GM21360 (cell line): ENCODE results near the gene ZP3.
"Not testable (repeated sequence)": the region's sequence is repeated elsewhere in the genome, so short reads cannot be mapped to it uniquely, and the experiment has no call there.

Experiments
- ATAC-seq: cut with Tn5 transposase; IDR thresholded peaks from one replicate; pipeline ENCODE4 v1.9.1; 2021; ENCODE audit warnings: mild to moderate bottlenecking, moderate library complexity; ENCODE audit not compliant: unreplicated experiment

The ZP3 gene

GRCh38 chr7:76439120-76439888 lies 14.6 kb downstream of the ZP3 start:
- ATAC-seq = not testable (repeated sequence)

DNA sequence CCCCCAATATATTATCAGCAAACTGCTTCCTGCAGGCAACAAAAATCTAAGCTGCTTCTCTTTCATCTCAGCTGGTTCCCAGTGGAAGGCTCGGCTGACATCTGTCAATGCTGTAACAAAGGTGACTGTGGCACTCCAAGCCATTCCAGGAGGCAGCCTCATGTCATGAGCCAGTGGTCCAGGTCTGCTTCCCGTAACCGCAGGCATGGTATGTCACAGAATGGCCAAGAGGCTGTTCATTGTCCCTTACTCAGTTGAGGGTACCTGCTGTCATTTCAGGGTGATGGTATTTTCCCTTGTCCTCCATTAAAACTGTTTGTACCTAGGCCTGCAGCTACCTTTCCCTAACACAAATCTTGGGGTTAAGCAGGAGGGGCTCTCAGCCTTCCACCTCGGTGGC lies 15.7 kb downstream of the ZP3 start:
- ATAC-seq = not testable (repeated sequence)

GRCh38 chr7:76441792-76442191 lies 17.0 kb downstream of the ZP3 start:
- ATAC-seq = not testable (repeated sequence)

DNA sequence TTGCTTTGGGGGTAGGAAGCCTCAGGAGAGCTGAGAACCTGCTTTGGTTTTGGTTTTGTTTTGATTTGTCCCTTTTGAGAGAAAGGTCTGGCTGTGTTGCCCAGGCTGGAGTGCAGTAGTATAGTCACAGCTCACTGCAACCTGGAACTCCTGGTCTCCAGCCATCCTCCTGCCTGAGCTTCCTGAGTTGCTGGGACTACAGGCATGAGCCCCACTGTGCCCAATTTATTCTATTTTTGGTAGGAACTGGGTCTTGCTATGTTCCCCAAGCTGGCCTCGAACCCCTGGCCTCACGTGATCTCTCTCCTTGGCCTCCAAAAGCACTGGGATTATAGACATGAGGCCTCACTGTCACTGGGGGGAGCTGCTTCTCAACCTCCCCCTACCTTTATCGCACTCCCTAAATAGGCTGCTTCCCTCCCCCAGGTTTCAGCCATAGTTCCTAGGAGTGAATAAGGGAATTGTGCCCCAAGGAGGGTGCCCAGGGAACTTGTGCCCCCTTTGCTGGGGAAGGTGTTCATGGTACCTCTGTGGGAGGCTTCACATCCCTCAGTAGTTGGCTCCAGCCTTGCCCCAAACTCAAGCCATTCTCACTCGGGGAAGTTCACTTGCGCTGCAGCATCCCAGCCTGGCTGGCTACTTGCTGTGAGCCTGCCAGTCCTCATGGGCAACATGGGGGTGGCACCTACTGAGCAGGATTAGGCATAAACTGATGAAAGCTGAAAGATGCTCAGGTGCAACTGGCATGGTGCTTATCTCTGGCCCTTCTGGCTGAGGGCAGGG lies 18.1 kb downstream of the ZP3 start:
- ATAC-seq = not testable (repeated sequence)

DNA sequence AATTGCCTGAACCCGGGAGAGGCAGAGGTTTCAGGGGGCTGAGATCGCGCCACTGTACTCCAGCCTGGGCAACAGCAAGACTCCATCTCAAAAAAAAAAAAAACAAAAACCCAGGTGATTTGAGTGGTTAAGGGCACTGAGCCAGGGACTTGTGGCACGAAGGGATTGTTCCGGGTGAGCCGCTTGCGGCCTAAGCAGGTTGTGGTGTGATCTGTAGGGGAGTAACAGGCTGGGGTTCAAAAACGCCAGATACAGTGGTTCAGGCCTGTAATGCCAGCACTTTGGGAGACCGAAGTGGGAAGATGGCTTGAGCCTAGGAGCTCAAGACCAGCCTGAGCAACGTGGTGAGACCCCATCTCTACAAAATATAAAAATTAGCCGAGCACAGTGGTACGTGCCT lies 19.1 kb downstream of the ZP3 start:
- ATAC-seq = not testable (repeated sequence)

DNA sequence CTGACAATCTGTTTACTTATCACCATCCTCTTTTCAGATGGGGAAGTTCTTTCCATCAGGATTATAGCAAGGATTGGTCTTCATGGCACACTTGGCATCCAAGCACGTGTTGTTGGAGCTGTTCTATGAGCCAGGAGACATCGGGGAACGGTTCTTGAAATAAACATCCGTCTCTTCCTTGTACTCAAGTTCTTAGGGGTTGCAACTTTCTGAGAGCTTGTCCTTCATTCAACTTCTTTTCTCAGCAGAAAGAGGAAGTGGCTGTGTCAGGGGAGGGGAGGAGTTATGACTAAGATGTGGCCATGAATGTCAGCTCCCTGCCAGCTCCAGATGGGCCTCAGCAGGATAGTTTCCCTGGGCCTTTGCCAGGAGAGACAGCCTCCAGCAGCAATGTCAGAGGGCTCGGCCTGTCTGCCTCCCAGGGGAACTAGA lies 20.8 kb downstream of the ZP3 start:
- ATAC-seq = not testable (repeated sequence)

DNA sequence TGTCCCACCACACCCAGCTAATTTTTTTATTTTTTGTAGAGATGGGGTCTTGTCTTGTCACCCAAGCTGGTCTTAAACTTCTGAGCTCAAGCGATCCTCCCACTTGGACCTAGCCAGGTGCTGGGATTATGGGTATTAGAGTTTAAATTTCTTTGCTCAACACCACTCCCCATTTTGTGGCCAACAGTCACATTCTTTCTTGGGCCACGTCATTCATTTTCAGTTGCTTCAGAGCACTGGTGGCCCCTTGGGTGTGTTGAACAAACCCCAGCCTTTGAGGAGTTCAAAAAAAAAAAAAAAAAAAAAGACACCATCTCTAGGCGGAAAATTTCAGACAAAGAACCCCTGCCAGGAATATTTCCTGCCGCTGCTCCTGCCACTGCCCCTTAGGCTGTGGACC lies 32.3 kb downstream of the ZP3 start:
- not testable (repeated sequence) for ATAC-seq

- ATAC-seq = not testable (repeated sequence)
Observed at GRCh38 chr7:76458504-76458903, 33.8 kb downstream of the ZP3 start.

DNA sequence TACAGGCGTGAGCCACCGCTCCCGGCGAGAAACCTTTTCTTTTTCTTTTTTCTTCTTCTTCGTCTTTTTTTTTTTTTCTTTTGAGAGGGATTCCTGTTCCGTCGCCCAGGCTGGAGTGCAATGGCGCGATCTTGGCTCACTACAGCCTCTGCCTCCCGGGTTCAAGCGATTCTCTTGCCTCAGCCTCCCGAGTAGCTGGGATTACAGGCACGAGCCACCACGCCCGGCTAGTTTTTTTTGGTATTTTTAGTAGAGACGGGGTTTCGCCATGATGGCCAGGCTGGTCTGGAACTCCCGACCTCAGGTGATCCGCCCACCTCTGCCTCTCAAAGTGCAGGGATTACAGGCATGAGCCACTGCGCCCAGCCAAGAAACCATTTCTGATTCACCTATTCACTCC lies 36.0 kb downstream of the ZP3 start:
- ATAC-seq = not testable (repeated sequence)

DNA sequence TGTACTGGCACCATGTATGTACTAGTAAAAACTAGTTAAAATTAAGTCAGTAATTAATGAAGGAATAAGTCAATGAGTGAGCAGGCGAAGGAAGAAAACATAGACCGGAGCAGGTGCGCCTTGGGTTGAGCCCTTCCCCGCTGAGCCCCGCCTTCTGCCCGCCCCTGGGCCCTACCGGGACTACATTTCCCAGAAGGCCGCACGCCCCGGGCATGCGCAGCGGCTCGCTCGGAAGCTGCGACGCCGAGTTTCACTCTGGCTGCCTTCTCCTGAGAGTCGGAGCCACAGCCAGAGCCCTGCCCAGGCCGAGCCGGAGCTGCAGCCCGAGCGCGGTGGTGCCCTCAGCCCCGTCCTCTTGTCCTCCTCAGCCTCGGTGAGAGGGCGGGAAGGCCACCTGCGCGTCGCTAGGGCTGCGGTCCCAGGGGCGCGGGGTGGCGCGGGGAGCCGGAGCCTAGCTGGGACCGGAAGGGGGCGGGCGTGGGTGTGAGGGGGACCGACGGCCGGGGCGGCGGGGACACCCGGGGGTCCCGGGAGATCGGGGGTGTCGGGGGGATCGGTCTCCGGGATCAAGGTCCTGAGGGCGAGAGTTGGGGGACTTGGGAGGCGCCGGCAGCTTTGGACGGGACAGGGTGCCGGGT lies 36.8 kb downstream of the ZP3 start, which contains the start of gene DTX2:
Gene DTX2 (plus strand): TSS at position 246 of the 638 bp plus-strand sequence. CDS start 18,801 bp downstream, outside the sequence.
- ATAC-seq = peak; percentile 94

DNA sequence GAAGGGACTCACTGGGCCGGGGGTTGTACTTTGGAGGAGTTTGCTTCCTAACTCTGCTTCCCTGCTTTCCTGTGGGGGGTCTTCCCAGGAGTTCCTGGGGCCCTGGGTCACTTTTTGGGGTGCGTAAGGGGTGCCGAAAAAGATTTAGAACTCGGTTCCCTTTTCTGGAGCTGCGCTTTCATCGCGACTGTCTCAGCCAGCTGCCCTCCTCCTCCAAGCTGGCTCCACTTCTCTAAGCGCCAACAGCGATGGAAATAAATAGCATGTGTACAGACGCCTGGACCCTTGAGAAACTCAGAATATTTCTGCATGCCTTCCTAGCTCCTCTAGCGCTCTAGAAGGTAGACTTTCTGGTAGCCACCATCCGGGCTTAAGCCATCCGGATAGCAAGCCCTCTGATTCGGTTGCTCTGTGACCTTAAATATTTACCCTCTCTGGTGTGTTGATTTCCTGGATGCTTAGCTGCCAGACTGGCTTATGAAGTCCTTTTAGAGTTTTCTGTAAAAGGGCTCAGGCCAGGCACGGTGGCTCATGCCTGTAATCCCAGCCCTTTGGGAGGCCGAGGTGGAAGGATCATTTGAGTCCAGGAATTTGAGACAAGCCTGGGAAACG lies 37.6 kb downstream of the ZP3 start:
- ATAC-seq = not testable (repeated sequence)

GRCh38 chr7:76464959-76465358 lies 40.2 kb downstream of the ZP3 start:
- not testable (repeated sequence) for ATAC-seq

GRCh38 chr7:76465950-76466349 lies 41.2 kb downstream of the ZP3 start:
- ATAC-seq = not testable (repeated sequence)

DNA sequence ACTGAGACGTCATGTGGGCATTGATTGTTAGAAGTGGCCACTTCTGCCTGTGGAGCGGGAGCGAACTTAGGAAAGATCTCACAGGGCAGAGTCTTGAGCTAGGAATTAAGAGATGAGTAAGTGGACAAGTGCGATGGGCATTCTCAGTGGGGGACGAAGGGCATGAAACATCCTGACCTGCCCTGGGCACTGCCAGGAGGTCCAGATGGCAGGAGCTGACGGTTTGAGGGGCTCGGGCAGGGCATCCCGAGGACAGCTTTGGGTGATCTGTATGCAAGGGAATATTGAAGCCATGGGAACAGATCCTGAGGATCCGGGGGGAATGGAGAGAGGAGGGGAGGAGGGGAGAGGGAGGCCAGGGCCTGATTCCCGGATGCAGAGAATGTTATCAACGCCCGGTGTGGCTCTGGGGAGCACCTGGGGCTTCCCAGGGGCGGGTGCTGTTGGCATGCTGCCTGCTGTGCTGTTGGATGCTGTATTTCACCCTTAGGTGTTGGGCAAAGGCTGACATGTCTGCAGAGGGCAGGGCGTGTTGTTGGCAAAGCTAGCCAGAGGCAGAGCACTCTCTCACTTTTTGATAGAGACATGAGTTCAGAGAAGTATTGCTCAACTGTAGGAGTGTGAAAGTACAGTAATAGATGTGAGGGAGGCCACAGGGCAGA lies 43.1 kb downstream of the ZP3 start:
- not testable (repeated sequence) for ATAC-seq

- ATAC-seq = not testable (repeated sequence)
Observed at GRCh38 chr7:76471556-76472221, 46.9 kb downstream of the ZP3 start.

GRCh38 chr7:76473097-76473496 lies 48.3 kb downstream of the ZP3 start:
- ATAC-seq = not testable (repeated sequence)

DNA sequence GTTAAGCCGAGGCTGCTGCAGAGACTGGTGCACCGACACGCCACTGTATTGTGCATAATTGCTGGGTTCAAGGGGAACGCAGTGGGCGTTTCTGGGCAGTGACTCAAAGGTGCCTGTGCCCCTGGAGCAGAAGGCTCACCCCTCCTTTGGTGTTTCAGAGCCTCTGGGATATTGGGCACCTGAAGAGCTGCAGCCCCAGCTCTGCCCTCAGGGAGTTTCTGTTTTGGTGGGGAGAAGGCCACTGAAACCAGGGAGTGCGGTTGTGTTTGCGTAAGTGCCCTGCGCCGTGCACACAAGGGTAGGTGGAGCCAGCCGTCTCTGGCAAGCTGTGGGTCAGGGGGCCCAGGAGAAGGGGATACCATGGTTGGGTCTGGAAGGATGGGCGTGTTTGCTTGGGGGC lies 51.5 kb downstream of the ZP3 start:
- not testable (repeated sequence) for ATAC-seq

DNA sequence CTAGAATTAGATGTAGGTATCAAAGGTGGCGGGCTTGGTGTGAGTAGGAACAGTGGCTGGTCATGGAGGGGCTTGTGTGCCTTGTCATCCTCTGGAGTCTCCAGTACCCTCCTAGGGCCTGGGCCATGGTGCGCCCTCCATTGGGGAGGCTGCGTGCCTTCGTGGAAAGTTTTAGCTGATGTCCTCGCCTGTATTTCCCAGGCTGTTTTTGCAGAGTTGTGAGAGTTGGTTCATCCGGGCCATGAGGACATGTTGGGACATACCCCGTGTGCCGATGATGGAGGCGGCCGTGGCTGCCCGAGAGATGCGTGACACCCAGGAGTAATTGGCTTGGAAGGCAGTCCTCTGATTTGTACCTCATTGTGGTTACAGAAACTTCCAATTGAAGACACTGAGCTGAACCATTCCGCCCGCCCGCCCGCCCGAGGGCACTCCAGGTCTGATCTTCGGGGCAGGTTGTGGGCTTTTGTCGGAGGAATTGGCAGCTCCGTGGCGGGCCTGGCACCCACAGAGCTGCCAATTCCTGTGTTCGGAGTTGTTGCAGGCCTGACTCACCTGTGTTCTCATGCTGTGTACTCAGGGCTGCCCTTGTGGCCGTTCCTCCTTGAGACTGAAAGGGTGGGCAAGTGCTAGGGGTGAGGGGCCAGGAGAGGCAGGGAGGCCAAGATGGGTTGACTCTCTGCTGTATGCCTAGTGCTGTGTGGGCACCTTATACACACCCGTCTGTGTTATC lies 52.2 kb downstream of the ZP3 start:
- not testable (repeated sequence) for ATAC-seq

DNA sequence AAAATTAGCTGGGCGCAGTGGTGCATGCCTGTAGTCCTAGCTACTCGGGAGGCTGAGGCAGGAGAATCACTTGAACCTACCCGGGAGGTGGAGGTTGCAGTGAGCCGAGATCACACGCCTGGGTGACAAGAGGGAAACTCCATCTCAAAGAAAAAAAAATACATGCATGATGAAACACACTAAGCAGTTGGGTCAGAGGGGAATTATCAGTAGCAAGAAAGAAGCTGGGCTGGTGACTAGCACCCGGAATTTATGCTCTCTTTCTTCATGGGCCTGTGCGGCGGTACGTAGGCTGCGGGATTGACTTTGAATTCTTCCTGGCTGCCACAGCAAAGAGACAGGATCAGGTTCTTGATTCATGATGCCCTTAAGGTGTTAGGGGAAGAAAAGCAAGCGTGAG lies 54.9 kb downstream of the ZP3 start:
- not testable (repeated sequence) for ATAC-seq
